IMR-90 (cell line): ENCODE results near the gene FCHSD2. TPM values are rescaled to one million over a fixed set of nuclear protein-coding genes. Genes with fewer than 3 reads are reported as not detected.

Experiments used
- ATAC-seq: fragments of 200-7000 bp; cut with Tn5 transposase; 2 replicates; pipeline ENCODE4 v1.9.1; 2020; ENCODE audit warnings: low read depth, mild to moderate bottlenecking, moderate library complexity
- BruUV-seq: library from RNA; stranded (reverse); fragments of 400-500 nt; replicated peaks from 2 replicates; lab custom pipeline; 2021; lab: Mats Ljungman, UMichigan
- CTCF ChIA-PET: fragments of 300-600 bp; formaldehyde crosslinking; extraction: SDS; loops from one replicate; lab custom pipeline; 2021; ENCODE audit warnings: antibody characterized with exemption; lab: Yijun Ruan, JAX
- POLR2A ChIA-PET: fragments of 300-600 bp; sonication (Branson Sonifier 250); formaldehyde crosslinking; loops from one replicate; lab custom pipeline; 2022; ENCODE audit warnings: antibody characterized with exemption; ENCODE audit not compliant: unreplicated experiment; lab: Charles Lee
- DNase-seq: peaks from one replicate; pipeline ENCODE4 v3.0.0; 2013
- H2AFZ ChIP-seq: replicated peaks from 2 replicates; pipeline ENCODE3; 2013; ENCODE audit warnings: low read length, mild to moderate bottlenecking; ENCODE audit not compliant: poor library complexity
- H2AK5ac ChIP-seq: 2 replicates; pipeline ENCODE4 v1.6.1; 2013; ENCODE audit warnings: low read depth, low read length, inconsistent platforms
- H2AK9ac ChIP-seq: replicated peaks from 2 replicates; pipeline ENCODE3; 2013; ENCODE audit warnings: mild to moderate bottlenecking, low read depth, low read length, moderate library complexity; ENCODE audit not compliant: poor library complexity
- H2BK120ac ChIP-seq: 2 replicates; pipeline ENCODE4 v1.6.1; 2013; ENCODE audit warnings: low read depth, low read length, inconsistent platforms
- H2BK15ac ChIP-seq: 3 replicates; pipeline ENCODE4 v1.6.1; 2013; ENCODE audit warnings: low read depth, low read length, inconsistent platforms
- H2BK20ac ChIP-seq: 2 replicates; pipeline ENCODE4 v1.6.1; 2013; ENCODE audit warnings: low read depth, mild to moderate bottlenecking, inconsistent platforms, low read length, moderate library complexity
- H2BK5ac ChIP-seq: 2 replicates; pipeline ENCODE4 v1.6.1; 2013; ENCODE audit warnings: mild to moderate bottlenecking, low read depth, low read length, inconsistent platforms; ENCODE audit not compliant: poor library complexity, severe bottlenecking
- H3K14ac ChIP-seq: replicated peaks from 2 replicates; pipeline ENCODE4 v1.6.1; 2013; ENCODE audit warnings: low read depth, low read length, inconsistent platforms
- H3K18ac ChIP-seq: 2 replicates; pipeline ENCODE4 v1.6.1; 2013; ENCODE audit warnings: low read depth, low read length, control low read depth
- H3K23ac ChIP-seq: 2 replicates; pipeline ENCODE4 v1.6.1; 2013; ENCODE audit warnings: low read depth, low read length, inconsistent platforms
- H3K27ac ChIP-seq: 2 replicates; pipeline ENCODE4 v1.5.1; 2013; ENCODE audit warnings: mild to moderate bottlenecking, control low read depth, low read length; ENCODE audit not compliant: insufficient read depth
- H3K27me3 ChIP-seq: 2 replicates; pipeline ENCODE4 v1.6.1; 2013; ENCODE audit warnings: low read length; ENCODE audit not compliant: control insufficient read depth, insufficient read depth
- H3K36me3 ChIP-seq: 2 replicates; pipeline ENCODE4 v1.6.1; 2013; ENCODE audit warnings: low read length, mixed read lengths; ENCODE audit not compliant: control insufficient read depth, insufficient read depth
- H3K4ac ChIP-seq: 2 replicates; pipeline ENCODE4 v1.6.1; 2013; ENCODE audit warnings: low read depth, low read length, inconsistent platforms
- H3K4me1 ChIP-seq: 2 replicates; pipeline ENCODE4 v1.6.1; 2013; ENCODE audit warnings: low read length, mixed read lengths; ENCODE audit not compliant: control insufficient read depth, insufficient read depth
- H3K4me2 ChIP-seq: 2 replicates; pipeline ENCODE4 v1.6.1; 2013; ENCODE audit warnings: low read depth, mild to moderate bottlenecking, control low read depth, low read length, moderate library complexity
- H3K4me3 ChIP-seq: 2 replicates; pipeline ENCODE4 v1.5.1; 2013; ENCODE audit warnings: low read depth, mild to moderate bottlenecking, control low read depth, low read length, moderate library complexity; ENCODE audit not compliant: insufficient read depth
- H3K56ac ChIP-seq: 2 replicates; pipeline ENCODE4 v1.6.1; 2013; ENCODE audit warnings: low read length, inconsistent platforms; ENCODE audit not compliant: insufficient read depth; ENCODE audit errors: extremely low read depth
- H3K79me1 ChIP-seq, 2 experiments: 2 replicates each; pipeline ENCODE4 v1.6.1; 2013; ENCODE audit warnings: low read length in 2 of 2, inconsistent platforms in 1 of 2, low read depth in 1 of 2
- H3K9ac ChIP-seq: 2 replicates; pipeline ENCODE4 v1.6.1; 2013; ENCODE audit warnings: low read depth, low read length, control low read depth
- H3K9me1 ChIP-seq: 2 replicates; pipeline ENCODE4 v1.6.1; 2013; ENCODE audit warnings: low read length, inconsistent platforms; ENCODE audit not compliant: insufficient read depth
- H3K9me3 ChIP-seq: 2 replicates; pipeline ENCODE4 v1.6.1; 2013; ENCODE audit warnings: low read length; ENCODE audit not compliant: control insufficient read depth, insufficient read depth
- H4K20me1 ChIP-seq: 2 replicates; pipeline ENCODE4 v1.6.1; 2013; ENCODE audit warnings: low read length, inconsistent platforms; ENCODE audit not compliant: insufficient read depth
- H4K5ac ChIP-seq: 2 replicates; pipeline ENCODE4 v1.6.1; 2013; ENCODE audit warnings: mild to moderate bottlenecking, low read depth, low read length, control low read depth
- H4K8ac ChIP-seq, 2 experiments: 2 replicates each; pipeline ENCODE4 v1.6.1; 2013; ENCODE audit warnings: low read depth in 2 of 2, low read length in 2 of 2, control low read depth in 1 of 2, inconsistent platforms in 1 of 2
- H4K91ac ChIP-seq: 2 replicates; pipeline ENCODE4 v1.6.1; 2013; ENCODE audit warnings: low read depth, low read length, inconsistent platforms; ENCODE audit not compliant: insufficient read depth
- CEBPB ChIP-seq: IDR thresholded peaks from 2 replicates; pipeline ENCODE4 v1.6.1; 2012; ENCODE audit warnings: low read depth, low read length, improper control_type of control experiment
- MXI1 ChIP-seq: IDR thresholded peaks from 2 replicates; pipeline ENCODE4 v1.6.1; 2012; ENCODE audit warnings: low read depth, mild to moderate bottlenecking, low read length, moderate library complexity, borderline replicate concordance
- RFX5 ChIP-seq: IDR thresholded peaks from 2 replicates; pipeline ENCODE4 v1.8.0; 2012; ENCODE audit warnings: low read depth, mild to moderate bottlenecking, low read length, moderate library complexity
- WGBS, 2 experiments: methylation state at CpG; one replicate each; pipeline versions ENCODE4 v1.1.5 to v1.1.7; 2013; ENCODE audit warnings: missing lambda C conversion rate in 2 of 2; ENCODE audit not compliant: insufficient read length in 1 of 2; ENCODE audit errors: extremely low coverage in 2 of 2; 5-methylcytosine and 5-hydroxymethylcytosine counted together
- dilution Hi-C: fragments of 300-500 bp; cut with HindIII; formaldehyde crosslinking; loops from one replicate; pipeline ENCODE4 v1.14.3; 2018; ENCODE audit warnings: low sequenced_read_pairs; ENCODE audit not compliant: unreplicated experiment
- in situ Hi-C: fragments of 300-500 bp; cut with MboI; formaldehyde crosslinking; loops from 3 replicates; pipeline ENCODE4 v1.14.3; 2019; ENCODE audit warnings: low sequenced_read_pairs, inconsistent platforms, mixed read lengths
- intact Hi-C: fragments of 100-400 bp; cut with micrococcal nuclease; formaldehyde crosslinking; loops from 2 replicates; pipeline ENCODE4 v1.10.0; 2022
- polyA plus RNA-seq, 3 experiments: library from polyadenylated mRNA; depleted of rRNA; stranded (reverse); fragments of >200 nt; gene quantifications; 2 replicates each; pipeline ENCODE4 v1.2.3, GENCODE V29; 2012; ENCODE audit warnings: low replicate concordance in 1 of 3
- total RNA-seq: library from RNA; depleted of rRNA; stranded (reverse); fragments of >200 nt; gene quantifications from 2 replicates; pipeline ENCODE4 v1.2.3, GENCODE V29; 2012

The FCHSD2 gene
- total and polyA plus RNA-seq, 2 of the 4 experiments (the other 2 are of a cell fraction), result 5.9 to 18.7 TPM

- WGBS, 2 experiments, result no CpG with 5 or more reads among the region's 3 CpGs
- Histone ChIP-seq H3K9me3 (no peaks in the 10 kb centered on the region), H4K8ac (no peak overlapping the region), H3K56ac (no peak overlapping the region), H3K79me1 (peaks cover 0 to 19% of the 10 kb centered on the region in 2 experiments; a peak in 2 of 4 replicates), H3K4me1 (no peaks in the 10 kb centered on the region; the same call in 1 of the 2 replicates), H3K4me2 (no peak overlapping the region), H3K4ac (no peak overlapping the region), H4K5ac (no peak overlapping the region), H3K9me1 (peaks cover 6% of the 10 kb centered on the region; the same call in 1 of the 2 replicates), H3K23ac (no peak overlapping the region), H2AFZ (no peak overlapping the region), H3K27me3 (no peaks in the 10 kb centered on the region), H4K91ac (no peak overlapping the region), H3K14ac (no peak overlapping the region), H3K36me3 (no peaks in the 10 kb centered on the region), H2AK5ac (no peak overlapping the region), H3K4me3 (no peak overlapping the region), H2BK15ac (no peak overlapping the region), H3K9ac (no peak overlapping the region), H2BK5ac (no peak overlapping the region), H3K18ac (no peak overlapping the region), H2BK20ac (no peak overlapping the region), H3K27ac (no peak overlapping the region), H2BK120ac (no peak overlapping the region), H4K20me1 (0 out of 2 replicates have a peak, but pooled peaks cover 2% of the 10 kb centered on the region), H2AK9ac (no peak overlapping the region)
- DNase-seq, result no peak
- no peak for ATAC-seq
- TF ChIP-seq RFX5 (no peak), MXI1 (no peak), CEBPB (no peak)
- in situ Hi-C loops (no loop called here), intact Hi-C loops (no loop called here), dilution Hi-C loops (no loop called here)
- no TSS peak for BruUV-seq
- ChIA-PET POLR2A (no interaction called here), CTCF (no interaction called here)
Observed at GRCh38 chr11:72959998-72960731, 182.0 kb downstream of the FCHSD2 start.
